ENCODE results near the gene APEX1.
"Not testable (repeated sequence)": the region's sequence is repeated elsewhere in the genome, so short reads cannot be mapped to it uniquely, and the experiment has no call there.

APEX1 gene

GRCh38 chr14:20434701-20435581 is 20.1 kb upstream of the APEX1 start:
- no peak for TF ChIP-seq PAX5 (IDR thresholded peaks at IDR 0.05; ENCODE audit: insufficient read depth, low read length, severe bottlenecking)
- no peak for TF ChIP-seq POLR2A (IDR thresholded peaks at IDR 0.05; ENCODE audit: low read depth, low read length)
- no peak for TF ChIP-seq SPI1 (IDR thresholded peaks at IDR 0.05; ENCODE audit: low read depth, low read length)
- TF ChIP-seq POU2F2 (IDR thresholded peaks at IDR 0.05; ENCODE audit: low read depth, low read length), result no peak
- TF ChIP-seq POLR2AphosphoS5 (IDR thresholded peaks at IDR 0.05; ENCODE audit: low read depth, low read length), result no peak
- no peak for TF ChIP-seq TAF1 (IDR thresholded peaks at IDR 0.05; ENCODE audit: low read depth, low read length)
- FAIRE-seq (no peak), DNase-seq (ENCODE audit: insufficient read length, low spot score) (no peak)

DNA sequence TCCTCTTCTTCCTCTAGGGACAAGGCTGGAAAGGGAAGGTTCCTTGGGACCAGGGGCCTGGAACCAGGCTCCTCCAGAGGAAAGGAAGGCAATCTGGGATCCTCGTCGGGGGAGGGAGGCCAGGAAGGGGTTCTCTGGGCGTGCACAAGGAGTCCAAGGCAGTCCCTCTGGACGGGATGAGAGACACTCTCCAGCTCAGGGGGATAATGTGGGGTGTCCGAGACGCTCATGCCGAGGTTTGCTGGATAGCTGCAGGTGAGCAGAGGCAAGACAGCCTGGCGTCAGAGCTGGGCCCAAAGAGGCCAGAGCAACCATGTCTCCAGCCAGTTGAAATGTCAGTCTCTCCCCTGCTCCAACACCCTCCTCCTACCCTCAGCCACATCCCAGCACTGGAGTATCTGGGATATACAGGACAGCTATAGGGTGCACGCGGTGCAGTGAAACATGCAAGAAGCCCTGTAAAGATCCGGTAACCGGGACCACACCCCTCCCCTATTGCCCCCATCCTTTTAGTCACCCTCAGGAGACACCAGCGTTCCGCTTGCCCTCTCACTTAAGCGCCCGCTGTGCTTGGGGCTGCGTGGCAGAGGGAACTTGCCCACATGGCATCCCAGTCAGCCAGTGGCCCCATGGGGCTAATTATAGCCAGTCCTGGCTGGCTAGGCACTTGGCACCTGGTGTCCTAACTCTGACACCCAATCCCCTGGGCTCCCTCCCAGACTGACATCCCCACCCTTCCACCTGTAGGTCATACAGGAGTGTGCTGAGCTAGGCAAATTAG is 19.3 kb upstream of the APEX1 start, which contains the start of gene KLHL33:
TSS of gene KLHL33 (minus strand) at position 585 of the 781 bp plus-strand sequence. CDS start at position 230, 355 bp downstream.
- DNase-seq (ENCODE audit: insufficient read length, low spot score), result no peak
- FAIRE-seq, result no peak
- TF ChIP-seq SPI1 (IDR thresholded peaks at IDR 0.05; ENCODE audit: low read depth, low read length), result no peak
- TF ChIP-seq POU2F2 (IDR thresholded peaks at IDR 0.05; ENCODE audit: low read depth, low read length), result no peak
- no peak for TF ChIP-seq POLR2A (IDR thresholded peaks at IDR 0.05; ENCODE audit: low read depth, low read length)
- no peak for TF ChIP-seq TAF1 (IDR thresholded peaks at IDR 0.05; ENCODE audit: low read depth, low read length)
- no peak for TF ChIP-seq PAX5 (IDR thresholded peaks at IDR 0.05; ENCODE audit: insufficient read depth, low read length, severe bottlenecking)
- TF ChIP-seq POLR2AphosphoS5 (IDR thresholded peaks at IDR 0.05; ENCODE audit: low read depth, low read length), result no peak

GRCh38 chr14:20436363-20436755 is 18.7 kb upstream of the APEX1 start:
- no peak for DNase-seq (ENCODE audit: insufficient read length, low spot score)
- no peak for FAIRE-seq
- TF ChIP-seq SPI1 (IDR thresholded peaks at IDR 0.05; ENCODE audit: low read depth, low read length), result no peak
- TF ChIP-seq POLR2AphosphoS5 (IDR thresholded peaks at IDR 0.05; ENCODE audit: low read depth, low read length), result no peak
- TF ChIP-seq TAF1 (IDR thresholded peaks at IDR 0.05; ENCODE audit: low read depth, low read length), result no peak
- TF ChIP-seq POU2F2 (IDR thresholded peaks at IDR 0.05; ENCODE audit: low read depth, low read length), result no peak
- TF ChIP-seq PAX5 (IDR thresholded peaks at IDR 0.05; ENCODE audit: insufficient read depth, low read length, severe bottlenecking), result no peak
- no peak for TF ChIP-seq POLR2A (IDR thresholded peaks at IDR 0.05; ENCODE audit: low read depth, low read length)

DNA sequence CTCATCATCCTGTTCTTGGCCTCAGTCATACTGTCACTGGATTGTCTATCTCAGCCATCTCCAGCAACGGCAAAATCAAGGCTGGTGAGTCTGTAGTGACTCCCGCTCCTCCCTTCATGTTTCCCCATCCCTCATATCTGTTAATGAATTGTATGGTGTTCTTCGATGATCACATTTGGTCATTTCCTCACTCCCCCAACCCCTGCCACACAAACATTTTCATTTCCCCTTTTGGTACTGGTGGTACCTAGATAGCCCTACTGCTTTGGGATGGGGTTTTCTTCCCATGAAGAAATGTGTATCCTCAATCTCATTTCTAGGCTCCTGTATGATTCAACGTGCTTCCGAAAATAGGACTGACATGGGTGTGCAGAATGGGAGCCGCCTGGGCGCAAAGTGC is 16.4 kb upstream of the APEX1 start:
- DNase-seq (ENCODE audit: insufficient read length, low spot score), result no peak
- TF ChIP-seq TAF1 (IDR thresholded peaks at IDR 0.05; ENCODE audit: low read depth, low read length) (no peak), PAX5 (IDR thresholded peaks at IDR 0.05; ENCODE audit: insufficient read depth, low read length, severe bottlenecking) (no peak), POLR2A (IDR thresholded peaks at IDR 0.05; ENCODE audit: low read depth, low read length) (no peak), SPI1 (IDR thresholded peaks at IDR 0.05; ENCODE audit: low read depth, low read length) (peak; percentile 86), POLR2AphosphoS5 (IDR thresholded peaks at IDR 0.05; ENCODE audit: low read depth, low read length) (no peak), POU2F2 (IDR thresholded peaks at IDR 0.05; ENCODE audit: low read depth, low read length) (no peak)
- peak; percentile 56 for FAIRE-seq

- DNase-seq (ENCODE audit: insufficient read length, low spot score) (no peak), FAIRE-seq (no peak)
- TF ChIP-seq POLR2A (IDR thresholded peaks at IDR 0.05; ENCODE audit: low read depth, low read length) (no peak), TAF1 (IDR thresholded peaks at IDR 0.05; ENCODE audit: low read depth, low read length) (no peak), POU2F2 (IDR thresholded peaks at IDR 0.05; ENCODE audit: low read depth, low read length) (no peak), SPI1 (IDR thresholded peaks at IDR 0.05; ENCODE audit: low read depth, low read length) (no peak), POLR2AphosphoS5 (IDR thresholded peaks at IDR 0.05; ENCODE audit: low read depth, low read length) (no peak), PAX5 (IDR thresholded peaks at IDR 0.05; ENCODE audit: insufficient read depth, low read length, severe bottlenecking) (no peak)
These were observed 14.6 kb upstream of the APEX1 start for GRCh38 chr14:20440465-20440864.

GRCh38 chr14:20440882-20441281 is 14.1 kb upstream of the APEX1 start:
- DNase-seq (ENCODE audit: insufficient read length, low spot score) (no peak), FAIRE-seq (no peak)
- no peak for TF ChIP-seq TAF1 (IDR thresholded peaks at IDR 0.05; ENCODE audit: low read depth, low read length)
- TF ChIP-seq PAX5 (IDR thresholded peaks at IDR 0.05; ENCODE audit: insufficient read depth, low read length, severe bottlenecking), result no peak
- TF ChIP-seq POLR2A (IDR thresholded peaks at IDR 0.05; ENCODE audit: low read depth, low read length), result no peak
- no peak for TF ChIP-seq POU2F2 (IDR thresholded peaks at IDR 0.05; ENCODE audit: low read depth, low read length)
- TF ChIP-seq SPI1 (IDR thresholded peaks at IDR 0.05; ENCODE audit: low read depth, low read length), result no peak
- no peak for TF ChIP-seq POLR2AphosphoS5 (IDR thresholded peaks at IDR 0.05; ENCODE audit: low read depth, low read length)

DNA sequence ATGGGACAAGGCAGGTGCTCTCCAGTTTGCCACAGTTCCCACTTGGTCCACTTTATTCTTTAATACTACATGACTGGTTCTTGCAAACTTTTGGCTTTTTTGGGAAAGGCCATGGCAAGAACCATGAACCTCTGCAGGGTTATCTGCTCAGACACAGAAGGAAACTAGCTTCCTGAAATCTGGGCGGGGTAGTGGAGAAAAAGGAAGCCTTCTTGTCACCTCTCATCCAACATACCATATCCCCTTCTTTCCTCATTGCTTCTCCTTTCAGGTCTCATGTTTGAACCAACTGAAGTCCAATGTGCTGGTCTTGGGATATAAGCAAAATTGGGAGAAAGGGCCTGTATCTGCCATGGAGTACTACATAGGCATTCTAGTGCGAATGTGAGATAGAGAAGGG is 13.6 kb upstream of the APEX1 start:
- no peak for TF ChIP-seq SPI1 (IDR thresholded peaks at IDR 0.05; ENCODE audit: low read depth, low read length)
- DNase-seq (ENCODE audit: insufficient read length, low spot score), result no peak
- no peak for FAIRE-seq

DNA sequence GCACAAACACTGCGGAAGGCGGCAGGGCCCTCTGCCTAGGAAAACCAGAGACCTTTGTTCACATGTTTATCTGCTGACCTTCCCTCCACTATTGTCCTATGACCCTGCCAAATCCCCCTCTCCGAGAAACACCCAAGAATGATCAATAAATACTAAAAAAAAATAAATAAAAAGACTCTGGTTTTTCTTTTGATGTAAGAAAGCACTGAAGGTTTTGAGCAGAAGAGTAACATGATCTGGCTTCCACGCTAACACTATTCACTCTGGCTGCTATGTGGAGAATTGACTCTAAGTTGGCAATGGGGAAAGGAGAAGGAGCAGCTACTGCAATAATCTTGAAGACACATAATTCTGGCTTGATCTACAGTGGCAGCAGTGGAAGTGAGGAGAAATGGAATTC is 11.4 kb upstream of the APEX1 start:
- DNase-seq (ENCODE audit: insufficient read length, low spot score); FAIRE-seq: not testable (repeated sequence)

GRCh38 chr14:20446889-20447288 is 8.1 kb upstream of the APEX1 start:
- no peak for TF ChIP-seq POLR2A (IDR thresholded peaks at IDR 0.05; ENCODE audit: low read depth, low read length)
- no peak for TF ChIP-seq TAF1 (IDR thresholded peaks at IDR 0.05; ENCODE audit: low read depth, low read length)
- TF ChIP-seq POLR2AphosphoS5 (IDR thresholded peaks at IDR 0.05; ENCODE audit: low read depth, low read length), result no peak
- no peak for TF ChIP-seq SPI1 (IDR thresholded peaks at IDR 0.05; ENCODE audit: low read depth, low read length)
- TF ChIP-seq POU2F2 (IDR thresholded peaks at IDR 0.05; ENCODE audit: low read depth, low read length), result no peak
- DNase-seq (ENCODE audit: insufficient read length, low spot score) (no peak), FAIRE-seq (no peak)

GRCh38 chr14:20452831-20453230 is 2.2 kb upstream of the APEX1 start:
- FAIRE-seq; DNase-seq (ENCODE audit: insufficient read length, low spot score): not testable (repeated sequence)
